ENCODE results near the gene C1orf122. TPM values are rescaled to one million over a fixed set of nuclear protein-coding genes. Genes with fewer than 3 reads are reported as not detected.

Gene C1orf122
- total RNA-seq, 2 donors from 2014 or later: 21.1 to 21.8 TPM

- Mint-ChIP-seq H3K4me1 (ENCODE audit: low read depth) (peaks cover 27% of the 10 kb centered on the region), H3K27ac (no peak overlapping the region), H3K9me3 (no peaks in the 10 kb centered on the region), H3K36me3 (ENCODE audit: insufficient read depth in 2 of 2) (peaks cover 0 to 9% of the 10 kb centered on the region in 2 donors), H3K4me3 (no peak overlapping the region), H3K27me3 (ENCODE audit: low read depth) (no peaks in the 10 kb centered on the region)
- DNase-seq: no peak
- ATAC-seq (replicated peaks in 1 of 2): no peak
Measured at GRCh38 chr1:37813529-37814145, 6.0 kb downstream of the C1orf122 start.

GRCh38 chr1:37814252-37814651 is 6.7 kb downstream of the C1orf122 start:
- Mint-ChIP-seq H3K27me3 (ENCODE audit: low read depth) (no peaks in the 10 kb centered on the region), H3K36me3 (ENCODE audit: insufficient read depth in 2 of 2) (peaks cover 0 to 9% of the 10 kb centered on the region in 2 donors), H3K4me3 (no peak overlapping the region), H3K27ac (peak overlapping the region; percentile 58), H3K4me1 (ENCODE audit: low read depth) (peaks cover 21% of the 10 kb centered on the region), H3K9me3 (no peaks in the 10 kb centered on the region)
- no peak for DNase-seq
- ATAC-seq (replicated peaks in 1 of 2): no peak

- Mint-ChIP-seq H3K4me1 (ENCODE audit: low read depth) (peaks cover 5% of the 10 kb centered on the region), H3K36me3 (ENCODE audit: insufficient read depth in 2 of 2) (peaks cover 0 to 20% of the 10 kb centered on the region in 2 donors), H3K9me3 (no peaks in the 10 kb centered on the region), H3K27ac (no peak overlapping the region), H3K4me3 (no peak overlapping the region), H3K27me3 (ENCODE audit: low read depth) (no peaks in the 10 kb centered on the region)
- DNase-seq (no peak), ATAC-seq (replicated peaks in 1 of 2) (no peak)
Measured at GRCh38 chr1:37817481-37817880, 9.9 kb downstream of the C1orf122 start.

DNA sequence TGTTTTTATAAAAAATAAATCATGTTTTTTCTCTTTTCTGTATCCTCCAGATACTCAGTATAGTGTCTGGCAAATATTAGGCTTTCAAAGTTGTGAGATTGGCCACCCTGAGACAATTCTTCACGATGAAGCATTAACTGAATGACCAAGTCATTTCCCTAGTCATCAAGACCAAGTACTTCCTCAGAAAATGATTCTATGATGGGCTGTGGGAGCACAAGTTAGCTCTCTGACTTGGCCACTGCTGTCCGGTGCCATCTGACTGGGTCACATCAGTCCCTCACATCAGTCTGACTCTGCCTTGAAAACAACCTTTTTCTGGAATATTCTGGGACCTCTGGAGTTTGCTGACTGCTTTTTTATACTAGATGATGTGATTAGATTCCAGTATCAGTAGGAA is 13.9 kb downstream of the C1orf122 start:
- Mint-ChIP-seq H3K36me3 (ENCODE audit: insufficient read depth in 2 of 2) (peaks cover 4 to 16% of the 10 kb centered on the region in 2 donors), H3K4me1 (ENCODE audit: low read depth) (peaks cover 12% of the 10 kb centered on the region), H3K9me3 (no peaks in the 10 kb centered on the region), H3K27ac (no peak overlapping the region), H3K4me3 (no peak overlapping the region), H3K27me3 (ENCODE audit: low read depth) (no peaks in the 10 kb centered on the region)
- no peak for ATAC-seq (replicated peaks in 1 of 2)
- DNase-seq: no peak

GRCh38 chr1:37822906-37823815 is 15.6 kb downstream of the C1orf122 start:
- H3K27ac Mint-ChIP-seq: peak overlapping the region; percentile 78
- DNase-seq: peak in 1 of 2 donors; percentile 24
- H3K9me3 Mint-ChIP-seq: no peaks in the 10 kb centered on the region
- H3K4me3 Mint-ChIP-seq: peak overlapping the region in 1 of 2 donors; percentile 46
- H3K27me3 Mint-ChIP-seq (ENCODE audit: low read depth): no peaks in the 10 kb centered on the region
- H3K4me1 Mint-ChIP-seq (ENCODE audit: low read depth): peaks cover 12% of the 10 kb centered on the region
- peaks cover 4 to 13% of the 10 kb centered on the region in 2 donors for H3K36me3 Mint-ChIP-seq (ENCODE audit: insufficient read depth in 2 of 2)
- peak; percentile 55 to 80 for ATAC-seq (replicated peaks in 1 of 2)

GRCh38 chr1:37824001-37824400 is 16.4 kb downstream of the C1orf122 start:
- no peaks in the 10 kb centered on the region for H3K27me3 Mint-ChIP-seq (ENCODE audit: low read depth)
- no peaks in the 10 kb centered on the region for H3K9me3 Mint-ChIP-seq
- H3K4me1 Mint-ChIP-seq (ENCODE audit: low read depth): peaks cover 12% of the 10 kb centered on the region
- ATAC-seq (replicated peaks in 1 of 2) (no peak), DNase-seq (no peak)
- no peak overlapping the region for H3K4me3 Mint-ChIP-seq
- H3K27ac Mint-ChIP-seq: no peak overlapping the region
- peaks cover 4 to 14% of the 10 kb centered on the region in 2 donors for H3K36me3 Mint-ChIP-seq (ENCODE audit: insufficient read depth in 2 of 2)

- H3K4me1 Mint-ChIP-seq (ENCODE audit: low read depth): peaks cover 12% of the 10 kb centered on the region
- no peak overlapping the region for H3K4me3 Mint-ChIP-seq
- H3K36me3 Mint-ChIP-seq (ENCODE audit: insufficient read depth in 2 of 2): peaks cover 4 to 11% of the 10 kb centered on the region in 2 donors
- peak overlapping the region; percentile 86 for H3K27ac Mint-ChIP-seq
- DNase-seq (no peak), ATAC-seq (replicated peaks in 1 of 2) (no peak)
- no peaks in the 10 kb centered on the region for H3K27me3 Mint-ChIP-seq (ENCODE audit: low read depth)
- no peaks in the 10 kb centered on the region for H3K9me3 Mint-ChIP-seq
Measured at GRCh38 chr1:37825506-37825905, 17.9 kb downstream of the C1orf122 start.

- Mint-ChIP-seq H3K27ac (no peak overlapping the region), H3K9me3 (no peaks in the 10 kb centered on the region), H3K4me3 (no peak overlapping the region), H3K36me3 (ENCODE audit: insufficient read depth in 2 of 2) (peaks cover 6 to 12% of the 10 kb centered on the region in 2 donors), H3K4me1 (ENCODE audit: low read depth) (peaks cover 8% of the 10 kb centered on the region), H3K27me3 (ENCODE audit: low read depth) (no peaks in the 10 kb centered on the region)
- DNase-seq (no peak), ATAC-seq (replicated peaks in 1 of 2) (no peak)
Measured at GRCh38 chr1:37828410-37829074, 21.0 kb downstream of the C1orf122 start.

DNA sequence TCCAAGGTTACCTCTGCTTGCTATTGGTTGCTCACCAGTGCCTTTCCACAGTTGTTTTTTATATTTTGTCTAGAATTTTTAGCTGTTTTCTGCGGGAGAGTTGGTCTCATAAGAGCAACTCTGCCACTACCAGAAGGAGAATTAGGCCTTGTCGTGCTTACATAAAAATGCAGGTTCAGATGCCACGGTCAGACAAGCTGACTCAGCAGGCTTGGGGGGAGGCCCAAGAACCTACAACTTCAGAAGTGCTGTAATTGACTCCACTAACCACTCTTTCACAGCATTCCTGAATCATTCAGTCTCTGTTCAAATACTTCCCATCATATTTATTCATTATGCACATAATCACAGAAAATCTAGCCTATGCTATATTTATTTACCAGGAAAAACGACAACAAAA is 23.5 kb downstream of the C1orf122 start:
- Mint-ChIP-seq H3K27ac (no peak overlapping the region), H3K4me1 (ENCODE audit: low read depth) (no peaks in the 10 kb centered on the region), H3K36me3 (ENCODE audit: insufficient read depth in 2 of 2) (peaks cover 8 to 23% of the 10 kb centered on the region in 2 donors), H3K4me3 (no peak overlapping the region), H3K27me3 (ENCODE audit: low read depth) (no peaks in the 10 kb centered on the region), H3K9me3 (no peaks in the 10 kb centered on the region)
- ATAC-seq (replicated peaks in 1 of 2) (no peak), DNase-seq (no peak)

- H3K27me3 Mint-ChIP-seq (ENCODE audit: low read depth): no peaks in the 10 kb centered on the region
- no peaks in the 10 kb centered on the region for H3K4me1 Mint-ChIP-seq (ENCODE audit: low read depth)
- no peak for ATAC-seq (replicated peaks in 1 of 2)
- no peak overlapping the region for H3K4me3 Mint-ChIP-seq
- peaks cover 8 to 23% of the 10 kb centered on the region in 2 donors for H3K36me3 Mint-ChIP-seq (ENCODE audit: insufficient read depth in 2 of 2)
- no peak overlapping the region for H3K27ac Mint-ChIP-seq
- DNase-seq: no peak
- H3K9me3 Mint-ChIP-seq: no peaks in the 10 kb centered on the region
Measured at GRCh38 chr1:37831809-37832208, 24.2 kb downstream of the C1orf122 start.

DNA sequence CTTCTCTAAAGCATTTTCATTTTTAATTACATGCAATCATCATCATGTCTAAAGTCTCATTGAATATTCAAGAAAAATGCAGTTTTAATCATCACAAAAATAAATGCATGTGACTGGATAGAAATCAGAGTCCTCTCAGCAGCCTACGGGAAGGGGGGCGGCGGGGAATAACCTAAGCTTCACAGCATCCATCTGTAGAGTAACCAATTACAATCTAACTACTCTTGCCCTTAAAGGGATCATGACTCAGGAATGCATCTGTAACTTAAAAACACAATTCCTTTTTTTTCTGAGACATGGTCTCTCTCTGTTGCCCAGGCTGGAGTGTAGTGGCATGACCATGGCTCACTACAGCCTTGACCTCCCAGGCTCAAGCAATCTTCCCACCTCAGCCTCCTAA is 29.2 kb downstream of the C1orf122 start:
- Mint-ChIP-seq H3K4me3 (no peak overlapping the region), H3K27me3 (ENCODE audit: low read depth) (no peaks in the 10 kb centered on the region), H3K36me3 (ENCODE audit: insufficient read depth in 2 of 2) (peaks cover 8 to 17% of the 10 kb centered on the region in 2 donors), H3K27ac (no peak overlapping the region), H3K4me1 (ENCODE audit: low read depth) (no peaks in the 10 kb centered on the region), H3K9me3 (no peaks in the 10 kb centered on the region)
- DNase-seq: no peak
- no peak for ATAC-seq (replicated peaks in 1 of 2)

- no peak overlapping the region for H3K4me3 Mint-ChIP-seq
- H3K36me3 Mint-ChIP-seq (ENCODE audit: insufficient read depth in 2 of 2): peaks cover under 1 to 10% of the 10 kb centered on the region in 2 donors
Measured at GRCh38 chr1:37839676-37840075, 32.1 kb downstream of the C1orf122 start.

GRCh38 chr1:37840711-37841110 is 33.1 kb downstream of the C1orf122 start:
- Mint-ChIP-seq H3K36me3 (ENCODE audit: insufficient read depth in 2 of 2) (peaks cover 0 to 12% of the 10 kb centered on the region in 2 donors), H3K4me1 (ENCODE audit: low read depth) (peaks cover 27% of the 10 kb centered on the region), H3K27ac (no peak overlapping the region), H3K4me3 (no peak overlapping the region), H3K9me3 (no peaks in the 10 kb centered on the region), H3K27me3 (ENCODE audit: low read depth) (no peaks in the 10 kb centered on the region)
- DNase-seq: no peak
- ATAC-seq (replicated peaks in 1 of 2): no peak

More at GRCh38 chr1:37839676-37840075, 32.1 kb downstream of the C1orf122 start:
- DNase-seq (no peak), ATAC-seq (replicated peaks in 1 of 2) (no peak)
- Mint-ChIP-seq H3K27me3 (ENCODE audit: low read depth) (no peaks in the 10 kb centered on the region), H3K9me3 (no peaks in the 10 kb centered on the region), H3K27ac (no peak overlapping the region), H3K4me1 (ENCODE audit: low read depth) (peaks cover 17% of the 10 kb centered on the region)
